ENCODE measurements around the gene ZC3H12A.

ZC3H12A gene

DNA sequence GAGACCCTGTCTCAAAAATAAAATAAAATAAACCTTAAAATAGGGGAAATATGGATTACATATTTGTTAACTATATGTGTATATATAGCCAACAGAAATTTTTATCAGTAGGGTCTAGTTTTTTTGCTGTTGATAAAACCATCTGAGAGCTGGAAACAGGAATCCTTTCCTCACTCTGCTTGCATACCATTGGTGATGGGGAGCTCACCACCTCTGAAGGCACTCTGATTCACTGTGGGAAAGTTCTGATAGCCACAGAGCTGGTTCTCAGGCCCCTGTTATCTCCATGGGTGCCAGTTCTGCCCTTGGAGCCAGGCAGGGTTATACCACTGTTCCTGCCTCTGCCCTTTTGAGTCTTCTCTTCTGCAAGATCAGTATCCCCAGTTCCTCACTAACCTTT, 17.8 kb upstream of the ZC3H12A start:
- no peak for FAIRE-seq

- FAIRE-seq = no peak
Measured at GRCh38 chr1:37458551-37458950, 15.8 kb upstream of the ZC3H12A start.

DNA sequence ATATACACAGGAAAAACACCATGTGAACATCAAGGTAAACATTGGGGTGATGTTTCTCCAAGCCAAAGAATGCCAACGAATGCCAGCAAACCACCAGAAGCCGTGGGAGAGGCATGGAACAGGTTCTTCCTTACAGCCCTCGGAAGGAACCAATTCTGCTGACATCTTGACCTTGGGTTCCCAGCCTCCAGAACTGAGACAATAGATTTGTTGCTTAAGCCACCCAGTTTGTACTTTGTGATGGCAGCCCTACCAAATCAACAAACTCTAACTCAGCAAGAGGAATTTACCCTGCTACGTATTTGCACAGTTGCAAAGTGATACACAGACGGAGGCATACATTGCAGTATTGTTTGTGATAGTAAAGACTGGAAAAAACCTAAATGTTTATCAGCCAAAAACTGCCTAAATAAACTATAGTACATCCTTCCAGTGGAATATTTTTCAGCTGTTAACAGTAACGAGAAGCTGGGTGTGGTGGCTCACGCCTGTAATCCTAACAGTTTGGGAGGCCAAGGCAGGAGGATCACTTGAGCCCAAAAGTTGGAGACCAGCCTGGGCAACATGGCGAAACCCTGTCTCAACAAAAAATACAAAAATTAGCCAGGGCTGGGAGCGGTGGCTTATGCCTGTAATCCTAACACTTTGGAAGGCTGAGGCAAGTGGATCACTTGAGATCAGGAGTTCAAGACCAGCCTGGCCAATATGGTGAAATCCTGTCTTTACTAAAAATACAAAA, 12.5 kb upstream of the ZC3H12A start:
- FAIRE-seq = no peak

DNA sequence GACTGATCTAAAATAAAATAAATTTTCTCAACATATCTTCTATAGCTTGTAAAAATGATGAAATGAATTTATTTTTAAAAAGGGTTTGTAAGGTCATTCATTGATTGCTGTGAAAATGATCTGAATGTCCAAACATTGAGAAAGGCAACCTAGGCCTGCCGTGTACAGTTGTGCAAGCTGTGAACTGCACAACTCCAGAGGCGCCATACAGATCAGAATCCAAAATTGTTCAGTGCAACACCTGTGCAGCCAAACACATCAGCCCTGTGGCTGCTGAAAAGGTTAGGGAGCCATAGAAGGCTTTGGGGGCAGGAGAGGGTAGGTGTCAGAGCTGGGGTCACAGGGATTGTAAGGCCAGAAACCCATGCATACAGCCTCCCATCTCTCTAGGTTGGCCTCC, 9.9 kb upstream of the ZC3H12A start:
- no peak for FAIRE-seq

GRCh38 chr1:37465593-37466517, 8.5 kb upstream of the ZC3H12A start:
- no peak for FAIRE-seq

DNA sequence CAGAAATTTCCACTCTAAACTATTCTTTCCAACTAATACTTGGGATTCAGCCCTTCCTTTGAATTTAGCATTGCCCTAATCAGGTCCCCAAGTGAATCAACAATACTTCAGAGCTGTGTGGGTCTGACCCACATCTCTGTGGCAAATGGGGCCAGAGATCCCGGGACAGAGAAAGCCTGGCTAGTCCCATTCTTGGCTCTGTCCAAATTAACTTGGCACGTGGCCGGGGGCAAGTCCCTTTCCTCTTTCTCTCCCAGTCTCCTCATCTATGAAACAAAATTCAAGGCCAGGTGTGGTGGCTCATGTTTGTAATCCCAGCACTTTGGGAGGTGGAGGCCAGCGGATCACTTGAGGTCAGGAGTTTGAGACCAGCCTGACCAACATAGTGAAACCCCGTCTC, 6.3 kb upstream of the ZC3H12A start:
- FAIRE-seq = no peak

GRCh38 chr1:37469386-37469785, 5.0 kb upstream of the ZC3H12A start:
- FAIRE-seq = no peak

GRCh38 chr1:37471345-37472231, 2.8 kb upstream of the ZC3H12A start:
- FAIRE-seq = no peak

GRCh38 chr1:37472281-37472680, 2.1 kb upstream of the ZC3H12A start:
- no peak for FAIRE-seq

GRCh38 chr1:37472994-37473393, 1.4 kb upstream of the ZC3H12A start:
- FAIRE-seq = no peak

- FAIRE-seq = no peak
Measured at GRCh38 chr1:37473431-37474045, 842 bp upstream of the ZC3H12A start.

GRCh38 chr1:37474697-37475379, 458 bp downstream of the ZC3H12A start:
- no peak for FAIRE-seq

GRCh38 chr1:37475380-37476086, 1.2 kb downstream of the ZC3H12A start:
- no peak for FAIRE-seq

DNA sequence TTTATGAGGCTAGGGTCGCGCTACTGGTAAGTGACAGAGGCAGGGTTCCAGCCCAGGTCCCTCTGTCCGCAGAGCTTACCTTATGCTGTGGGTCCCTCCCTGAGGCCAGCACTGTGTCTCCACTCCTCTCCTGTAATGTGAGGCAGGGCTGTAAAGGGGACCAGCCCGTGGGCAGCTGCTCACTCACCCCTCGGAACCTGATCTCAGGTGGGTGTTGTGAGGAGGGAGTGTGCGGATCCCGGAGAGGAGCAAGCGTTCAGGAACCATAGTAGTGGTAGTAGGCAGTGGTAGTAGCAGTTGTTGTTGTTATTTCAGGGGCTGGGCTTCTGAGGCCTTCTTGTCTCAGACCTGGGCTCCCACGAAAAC, 1.7 kb downstream of the ZC3H12A start:
- FAIRE-seq = no peak

- FAIRE-seq = no peak
Measured at GRCh38 chr1:37476460-37477197, 2.2 kb downstream of the ZC3H12A start.

DNA sequence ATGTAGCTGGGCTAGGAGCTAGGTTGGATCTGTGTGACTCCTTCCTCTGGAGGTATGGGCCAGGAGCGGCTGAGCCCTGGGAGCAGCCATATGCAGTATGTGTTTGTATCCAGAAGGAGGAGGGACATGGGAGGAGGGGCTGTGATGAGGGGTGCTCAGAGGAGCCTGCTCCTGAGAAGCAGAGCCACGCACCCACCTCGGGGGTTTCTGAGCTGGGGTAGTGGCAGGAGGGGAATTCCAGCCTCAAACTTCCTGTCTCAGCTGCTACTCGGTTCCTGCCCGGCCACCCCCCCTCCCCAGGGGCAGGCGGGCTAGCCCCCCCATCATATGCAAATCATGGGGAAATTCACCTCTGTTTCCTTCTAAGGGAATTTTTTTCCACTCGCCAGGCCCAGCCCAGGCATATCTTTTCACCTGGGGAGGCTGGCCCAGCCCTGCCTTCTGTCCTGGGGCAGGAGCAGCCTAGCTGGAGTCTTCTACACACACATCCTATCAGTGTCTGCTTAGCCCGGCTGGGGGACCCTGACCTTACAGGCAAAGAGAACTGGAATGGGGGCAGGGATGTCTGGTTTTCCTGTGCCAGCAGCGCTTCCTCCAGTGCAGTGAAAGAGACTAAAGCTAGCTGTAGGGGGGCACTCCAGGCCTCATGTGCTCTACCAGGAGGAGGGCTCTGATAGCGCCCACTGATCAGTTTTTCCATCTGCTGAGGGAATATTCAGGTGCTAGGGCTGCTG, 3.0 kb downstream of the ZC3H12A start:
- no peak for FAIRE-seq

- FAIRE-seq = no peak
Measured at GRCh38 chr1:37477946-37478345, 3.6 kb downstream of the ZC3H12A start.

- no peak for FAIRE-seq
Measured at GRCh38 chr1:37478451-37478881, 4.1 kb downstream of the ZC3H12A start.

DNA sequence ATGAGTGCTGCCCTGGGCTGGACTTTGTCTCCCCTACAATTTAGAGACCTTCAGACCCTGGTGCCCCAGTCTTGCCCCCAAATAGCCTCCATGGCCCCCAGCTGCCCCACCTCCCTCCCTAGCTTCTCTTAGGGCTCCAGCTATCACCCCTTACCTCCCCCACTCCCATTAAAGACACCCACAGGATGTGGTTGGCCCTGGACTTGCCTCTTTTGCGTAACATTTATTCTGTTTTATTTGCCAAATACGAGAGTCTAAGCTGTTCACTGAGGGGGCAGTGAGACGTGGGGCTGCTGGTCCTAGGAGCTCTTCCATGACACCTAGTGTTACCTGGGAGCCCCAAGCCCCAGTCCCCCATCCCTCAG, 4.5 kb downstream of the ZC3H12A start:
- no peak for FAIRE-seq

All from G401.6 (cell line).